HepG2 (cell line): ENCODE measurements around the gene GTPBP6. TPM values are rescaled to one million over a fixed set of nuclear protein-coding genes. Genes with fewer than 3 reads are reported as not detected.
A peak's percentile ranks its signal among the peaks of the same experiment; 100 is the strongest.

Experiments used
- CTCF ChIP-seq: sonication (generic); formaldehyde crosslinking; IDR thresholded peaks from 2 replicates; pipeline ENCODE4 v1.5.0; 2020; ENCODE audit warnings: mild to moderate bottlenecking, missing genetic modification reagents, moderate library complexity
- HHEX ChIP-seq: IDR thresholded peaks from 2 replicates; pipeline ENCODE4 v1.6.1; 2016; ENCODE audit warnings: control low read depth
- LBX2 ChIP-seq: sonication (generic); formaldehyde crosslinking; IDR thresholded peaks from 2 replicates; pipeline ENCODE4 v1.5.0; 2020; ENCODE audit warnings: missing genetic modification reagents, mild to moderate bottlenecking, borderline replicate concordance
- NONO ChIP-seq, 2 experiments: fragments of 450-650 bp in 1 of 2; sonication (generic) in 1 of 2; formaldehyde crosslinking in 1 of 2; IDR thresholded peaks in 1 of 2; conservative IDR thresholded peaks in 1 of 2; 2 replicates each; pipeline versions ENCODE4 v1.6.1 to v1.8.0; 2017 to 2022; ENCODE audit warnings: mild to moderate bottlenecking in 1 of 2, missing genetic modification reagents in 1 of 2, moderate library complexity in 1 of 2
- POLR2AphosphoS5 ChIP-seq: IDR thresholded peaks from 2 replicates; pipeline ENCODE4 v1.6.1; 2012; ENCODE audit warnings: low read depth, low read length
- RFX5 ChIP-seq: IDR thresholded peaks from 2 replicates; pipeline ENCODE4 v1.6.1; 2011; ENCODE audit warnings: low read depth, low read length, improper control_type of control experiment
- RORA ChIP-seq: sonication (generic); formaldehyde crosslinking; IDR thresholded peaks from 2 replicates; pipeline ENCODE4 v1.5.0; 2020; ENCODE audit warnings: mild to moderate bottlenecking, missing genetic modification reagents, moderate library complexity
- SOX6 ChIP-seq, 2 experiments: fragments of 450-650 bp in 1 of 2; sonication (generic) in 1 of 2; formaldehyde crosslinking in 1 of 2; IDR thresholded peaks; 2 replicates each; pipeline versions ENCODE4 v1.4.0 to v1.6.1; 2017 to 2020; ENCODE audit warnings: antibody characterized with exemption in 1 of 2, mild to moderate bottlenecking in 1 of 2, missing genetic modification reagents in 1 of 2
- SSRP1 ChIP-seq: IDR thresholded peaks from 2 replicates; pipeline ENCODE4 v1.6.1; 2016; ENCODE audit warnings: control low read depth
- THAP9 ChIP-seq: sonication (generic); formaldehyde crosslinking; IDR thresholded peaks from 2 replicates; pipeline ENCODE4; 2020; ENCODE audit warnings: missing genetic modification reagents, mild to moderate bottlenecking, borderline replicate concordance
- TMF1 ChIP-seq: sonication (generic); formaldehyde crosslinking; IDR thresholded peaks from 2 replicates; pipeline ENCODE4 v1.8.1; 2022; ENCODE audit warnings: low read depth, missing genetic modification reagents
- USF2 ChIP-seq, 2 experiments: sonication (generic) in 1 of 2; formaldehyde crosslinking in 1 of 2; IDR thresholded peaks; 2 replicates each; pipeline versions ENCODE4 v1.5.1 to v1.6.1; 2011 to 2020; ENCODE audit warnings: borderline replicate concordance in 1 of 2, low read depth in 1 of 2, low read length in 1 of 2, mild to moderate bottlenecking in 1 of 2, missing genetic modification reagents in 1 of 2, moderate library complexity in 1 of 2
- ZEB1 ChIP-seq: IDR thresholded peaks from 2 replicates; pipeline ENCODE4 v1.6.1; 2012; ENCODE audit warnings: mild to moderate bottlenecking, low read depth, inconsistent platforms; ENCODE audit not compliant: insufficient replicate concordance
- ZNF160 ChIP-seq: sonication (generic); formaldehyde crosslinking; IDR thresholded peaks from 2 replicates; pipeline ENCODE4 v1.8.0; 2022; ENCODE audit warnings: mild to moderate bottlenecking, inconsistent platforms, missing genetic modification reagents
- ZNF18 ChIP-seq: sonication (generic); formaldehyde crosslinking; IDR thresholded peaks from 2 replicates; pipeline ENCODE4 v1.8.0; 2022; ENCODE audit warnings: mild to moderate bottlenecking, missing genetic modification reagents; ENCODE audit not compliant: insufficient replicate concordance
- ZNF546 ChIP-seq: sonication (generic); formaldehyde crosslinking; conservative IDR thresholded peaks from 2 replicates; pipeline ENCODE4 v1.8.1; 2023; ENCODE audit warnings: mild to moderate bottlenecking, missing genetic modification reagents
- ZNF570 ChIP-seq: sonication (generic); formaldehyde crosslinking; IDR thresholded peaks from 2 replicates; pipeline ENCODE4 v1.4.0; 2020; ENCODE audit warnings: mild to moderate bottlenecking, missing genetic modification reagents, borderline replicate concordance
- ZNF772 ChIP-seq: sonication (generic); formaldehyde crosslinking; IDR thresholded peaks from 2 replicates; pipeline ENCODE4 v1.5.0; 2020; ENCODE audit warnings: mild to moderate bottlenecking, missing genetic modification reagents
- ZNF790 ChIP-seq: sonication (generic); formaldehyde crosslinking; IDR thresholded peaks from 2 replicates; pipeline ENCODE4 v1.8.0; 2022; ENCODE audit warnings: missing genetic modification reagents, mild to moderate bottlenecking, borderline replicate concordance
- polyA plus RNA-seq, 8 experiments: library from polyadenylated mRNA; depleted of rRNA in 3 of 8; stranded (reverse) in 7 of 8; unstranded in 1 of 8; fragments of >200 nt; fragmentation: Illumina TruSeq in 4 of 8; extraction: Trizol in 4 of 8; gene quantifications; 2 replicates each; pipeline versions ENCODE4 v1.2.1 to v1.2.3, GENCODE V29; 2011 to 2016; ENCODE audit warnings: low read depth in 4 of 8, missing spikeins in 1 of 8, mixed read lengths in 1 of 8; ENCODE audit not compliant: insufficient read depth in 1 of 8
- total RNA-seq, 5 experiments: library from RNA; depleted of rRNA; stranded (reverse); fragments of >200 nt; fragmentation: Illumina TruSeq; extraction: Trizol; gene quantifications; 2 replicates each; pipeline ENCODE4 v1.2.3, GENCODE V29; 2016; ENCODE audit warnings: low read depth in 1 of 5

GTPBP6 gene
- total and polyA plus RNA-seq, 2 of the 13 experiments (the other 11 are each of a cell fraction or from before 2014, with no cell fraction given) = 20.2 to 39.6 TPM

- no peak for TF ChIP-seq CTCF (CRISPR knock-in tag)
- TF ChIP-seq ZNF772 = no peak
- TF ChIP-seq LBX2 (CRISPR knock-in tag) = no peak
- no peak for TF ChIP-seq THAP9 (CRISPR knock-in tag)
- no peak for TF ChIP-seq ZNF790 (CRISPR knock-in tag)
- TF ChIP-seq HHEX (CRISPR knock-in tag) = no peak
- TF ChIP-seq ZNF570 (CRISPR knock-in tag) = no peak
- TF ChIP-seq SSRP1 (CRISPR knock-in tag) = no peak
- TF ChIP-seq RORA (CRISPR knock-in tag) = no peak
- no peak for TF ChIP-seq USF2 (IDR thresholded peaks at IDR 0.05; ENCODE audit: low read depth, low read length)
- TF ChIP-seq USF2 (CRISPR knock-in tag; IDR thresholded peaks at IDR 0.05; ENCODE audit: borderline replicate concordance) = no peak
- no peak for TF ChIP-seq ZNF160
- no peak for TF ChIP-seq POLR2AphosphoS5
- TF ChIP-seq SOX6 (IDR thresholded peaks at IDR 0.05) = no peak
- TF ChIP-seq SOX6 (CRISPR knock-in tag; IDR thresholded peaks at IDR 0.05) = 0 out of 2 replicates have a peak, but pooled peaks have one; percentile 25
- TF ChIP-seq ZNF546 (CRISPR knock-in tag) = no peak
- no peak for TF ChIP-seq NONO (IDR thresholded peaks at IDR 0.05)
- no peak for TF ChIP-seq NONO (CRISPR knock-in tag; conservative IDR thresholded peaks at IDR 0.05)
- no peak for TF ChIP-seq ZEB1
- no peak for TF ChIP-seq ZNF18 (CRISPR knock-in tag)
- TF ChIP-seq RFX5 = peak; percentile 33; the same call in 1 of the 2 replicates
- no peak for TF ChIP-seq TMF1 (CRISPR knock-in tag)
Observed at GRCh38 chrX:264634-265455, 53.8 kb downstream of the GTPBP6 start (continued).
